GM03348 (cell line): Measurements from ENCODE around the gene MAPK8IP3.
"Not testable (repeated sequence)": the region's sequence is repeated elsewhere in the genome, so short reads cannot be mapped to it uniquely, and the experiment has no call there.

Source experiments
- DNase-seq: peaks from one replicate; pipeline ENCODE4 v3.0.0; 2012; ENCODE audit warnings: low spot score

MAPK8IP3 gene

GRCh38 chr16:1786242-1787055 lies 80.5 kb downstream of the MAPK8IP3 start:
- DNase-seq: no peak

GRCh38 chr16:1787056-1787321 lies 81.0 kb downstream of the MAPK8IP3 start:
- DNase-seq: no peak

DNA sequence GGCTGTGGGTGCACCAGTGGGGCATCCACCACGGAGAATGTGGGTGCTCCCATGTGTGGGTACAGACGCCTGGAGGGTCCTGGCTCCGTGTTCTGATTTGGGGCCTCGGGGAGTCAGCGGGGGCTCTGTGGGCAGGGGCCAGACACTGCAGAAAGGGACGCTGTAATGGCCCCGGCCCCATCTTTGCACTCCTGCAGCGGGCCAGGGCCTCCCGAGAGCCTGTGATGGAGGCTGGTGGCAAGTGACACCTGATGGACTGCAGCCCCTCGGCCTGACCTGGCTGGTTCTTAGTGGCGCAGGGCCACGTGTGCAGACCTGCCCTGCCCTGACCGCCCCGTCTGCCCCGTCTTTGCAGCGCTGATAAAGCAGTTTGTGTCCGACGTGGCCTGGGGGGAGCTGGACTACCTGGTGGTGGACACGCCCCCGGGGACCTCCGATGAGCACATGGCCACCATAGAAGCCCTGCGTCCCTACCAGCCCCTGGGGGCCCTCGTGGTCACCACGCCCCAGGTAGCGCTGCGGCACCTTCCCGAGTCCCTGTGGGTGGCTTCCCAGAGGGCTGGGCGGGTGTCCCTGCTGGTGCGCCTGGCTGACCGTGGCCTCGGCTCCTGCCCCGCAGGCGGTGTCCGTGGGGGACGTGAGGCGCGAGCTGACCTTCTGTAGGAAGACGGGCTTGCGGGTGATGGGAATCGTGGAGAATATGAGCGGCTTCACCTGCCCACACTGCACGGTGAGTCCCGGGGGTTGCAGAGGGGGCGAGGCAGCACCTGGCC lies 81.5 kb downstream of the MAPK8IP3 start:
- DNase-seq: no peak

DNA sequence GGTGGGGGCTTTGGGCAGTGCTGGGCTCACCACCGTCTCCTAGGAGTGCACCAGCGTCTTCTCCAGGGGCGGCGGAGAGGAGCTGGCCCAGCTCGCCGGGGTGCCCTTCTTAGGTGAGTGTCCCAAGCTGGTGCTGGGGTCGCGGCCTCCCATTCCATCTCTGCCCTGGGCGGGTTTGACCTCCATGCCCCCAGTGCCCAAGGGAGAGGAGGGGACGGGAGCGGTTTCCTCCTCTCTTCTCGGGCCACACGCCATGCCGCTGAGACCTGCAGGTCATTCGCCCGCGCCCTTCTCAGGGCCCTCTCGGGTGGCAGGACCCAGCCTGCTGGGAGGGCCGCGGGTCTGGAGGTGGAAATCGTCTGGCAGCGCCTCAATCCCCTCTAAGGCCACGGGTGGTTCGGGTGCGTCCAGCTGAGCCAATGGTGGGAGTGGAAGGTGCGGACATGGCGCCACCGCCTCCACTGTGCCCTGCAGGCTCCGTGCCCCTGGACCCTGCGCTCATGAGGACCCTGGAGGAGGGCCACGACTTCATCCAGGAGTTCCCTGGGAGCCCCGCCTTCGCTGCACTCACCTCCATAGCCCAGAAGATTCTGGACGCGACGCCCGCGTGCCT lies 82.2 kb downstream of the MAPK8IP3 start:
- DNase-seq: no peak

- DNase-seq: no peak
Measured at GRCh38 chr16:1788708-1789100, 82.7 kb downstream of the MAPK8IP3 start.

DNA sequence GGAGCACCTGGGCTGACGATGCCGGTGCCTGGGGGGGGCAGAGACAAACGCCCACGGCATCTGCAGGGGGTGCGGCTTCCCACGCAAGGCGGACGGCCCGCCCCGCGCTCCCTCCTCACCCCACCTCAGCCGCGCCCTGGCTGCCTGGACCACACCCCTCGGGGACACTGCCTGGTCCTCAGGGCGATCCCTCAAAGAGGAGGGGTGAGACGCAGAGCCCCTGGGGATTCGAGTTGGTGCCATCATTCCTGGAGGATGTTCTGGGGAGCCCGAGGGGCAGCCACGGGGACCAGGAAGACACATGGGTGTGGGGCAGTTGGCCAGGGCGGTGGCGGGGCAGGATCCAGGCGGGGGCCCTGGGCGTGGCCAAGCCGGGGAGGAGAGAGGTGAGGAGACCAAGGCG lies 83.6 kb downstream of the MAPK8IP3 start:
- no peak for DNase-seq

DNA sequence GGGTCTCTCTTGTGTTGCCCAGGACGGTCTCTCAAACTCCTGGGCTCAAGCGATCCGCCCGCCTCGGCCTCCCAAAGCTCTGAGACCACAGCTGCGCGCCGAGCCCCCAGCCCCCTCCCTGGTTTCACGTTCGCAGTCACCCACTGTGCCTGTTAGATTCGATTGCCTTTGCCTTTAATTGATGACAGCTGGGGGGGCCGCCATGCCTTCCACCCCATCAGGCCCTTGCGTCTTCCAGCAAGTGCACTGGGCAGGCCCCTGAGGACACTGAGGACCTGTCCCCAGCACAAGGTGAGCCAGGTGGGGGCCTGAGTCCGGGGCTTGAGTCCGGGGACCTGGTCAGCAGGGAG lies 84.2 kb downstream of the MAPK8IP3 start:
- DNase-seq: no peak

GRCh38 chr16:1790611-1791255 lies 84.7 kb downstream of the MAPK8IP3 start:
- DNase-seq: no peak

- DNase-seq: no peak
Measured at GRCh38 chr16:1791256-1791942, 85.4 kb downstream of the MAPK8IP3 start.

GRCh38 chr16:1791943-1792812 lies 86.2 kb downstream of the MAPK8IP3 start:
- no peak for DNase-seq

GRCh38 chr16:1792836-1793577 lies 87.0 kb downstream of the MAPK8IP3 start:
- no peak for DNase-seq

GRCh38 chr16:1793578-1794220 lies 87.7 kb downstream of the MAPK8IP3 start, which contains the start of gene IGFALS:
TSS of gene IGFALS (minus strand) at chr16:1793705. CDS start at chr16:1793652, 53 bp downstream.
- DNase-seq: no peak

DNA sequence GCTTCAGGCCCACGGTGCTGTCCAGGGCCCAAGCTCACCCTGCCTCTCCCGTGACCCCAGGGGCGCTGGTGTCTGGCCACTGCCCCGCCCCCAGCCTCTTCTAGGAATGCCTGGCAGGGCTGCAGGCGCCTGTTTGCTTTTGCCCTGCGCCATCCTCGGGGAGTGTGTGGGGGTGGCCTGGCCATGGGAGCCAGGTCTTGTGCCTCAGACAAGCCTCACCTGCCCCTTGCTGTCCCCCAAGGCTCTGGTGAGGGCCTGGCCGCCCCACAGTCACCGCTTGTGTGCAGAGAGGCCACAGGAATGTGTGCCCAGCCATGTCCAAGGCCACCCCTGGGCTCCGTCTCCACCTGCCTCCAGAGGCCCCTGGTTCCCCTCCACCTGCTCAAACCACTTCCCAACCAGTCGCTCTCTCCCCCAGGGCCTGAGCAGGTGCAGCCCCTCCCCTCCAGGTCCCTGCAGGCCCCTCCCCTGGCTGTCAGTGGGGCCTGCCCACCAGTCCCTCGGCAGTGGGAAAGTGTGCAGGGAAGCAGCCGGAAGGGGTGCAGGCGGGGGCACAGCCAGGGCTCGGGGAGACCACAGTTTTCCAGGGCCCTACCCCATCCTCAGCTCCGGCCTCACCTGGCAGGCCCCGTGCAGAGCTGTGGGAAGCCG lies 88.4 kb downstream of the MAPK8IP3 start:
- no peak for DNase-seq

DNA sequence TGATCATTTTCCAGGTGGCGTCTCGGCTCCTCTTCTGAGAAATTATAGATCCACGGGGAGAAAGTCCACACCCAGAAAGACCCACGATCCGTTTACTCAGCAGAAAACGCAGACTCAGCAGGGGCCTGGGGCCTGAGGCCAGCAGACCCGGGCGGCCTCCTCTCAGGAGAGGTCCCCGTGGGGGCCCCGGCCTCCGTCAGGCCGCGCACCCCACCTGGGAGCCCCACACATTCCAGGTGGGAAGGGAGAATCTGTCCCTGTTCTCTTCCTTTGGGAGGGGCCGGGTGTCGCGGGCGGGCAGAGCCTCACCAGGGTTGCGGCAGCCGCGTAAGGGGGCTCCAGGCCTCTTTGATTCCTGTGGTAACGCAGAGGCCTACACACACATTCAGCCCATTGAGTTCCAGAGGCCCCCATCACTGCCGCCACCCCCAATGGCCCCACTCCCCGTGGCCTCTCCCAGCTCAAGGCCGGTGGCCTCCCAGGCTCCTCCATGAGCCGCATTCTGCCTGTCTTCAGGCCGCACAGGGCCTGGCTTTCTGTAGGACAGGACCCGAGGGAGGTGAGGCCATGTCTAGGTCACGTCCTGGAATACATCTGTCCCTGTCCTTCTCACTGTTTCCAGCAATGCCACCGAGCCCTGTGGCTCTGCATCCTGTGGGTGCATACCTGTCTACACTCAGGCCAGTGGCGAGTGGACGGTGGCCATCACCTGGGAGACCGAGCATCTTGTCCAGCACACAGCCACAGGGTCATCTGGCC lies 89.1 kb downstream of the MAPK8IP3 start:
- DNase-seq: no peak

DNA sequence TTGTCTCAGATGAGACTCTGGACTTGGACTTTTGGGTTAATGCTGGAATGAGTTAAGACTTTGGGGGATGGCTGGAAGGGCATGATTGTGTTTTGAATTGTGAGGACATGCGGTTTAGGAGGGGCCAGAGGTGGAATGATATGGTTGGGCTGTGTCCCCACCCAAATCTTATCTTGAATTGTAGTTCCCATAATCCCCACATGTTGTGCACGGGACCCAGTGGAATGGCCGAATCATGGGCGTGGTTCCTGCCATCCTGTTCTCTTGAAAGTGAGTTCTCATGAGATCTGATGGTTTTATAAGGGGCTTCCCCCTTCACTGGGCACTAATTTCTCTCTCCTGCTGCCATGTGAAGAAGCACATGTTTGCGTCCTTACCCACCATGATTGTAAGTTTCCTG lies 93.3 kb downstream of the MAPK8IP3 start:
- not testable (repeated sequence) for DNase-seq

DNA sequence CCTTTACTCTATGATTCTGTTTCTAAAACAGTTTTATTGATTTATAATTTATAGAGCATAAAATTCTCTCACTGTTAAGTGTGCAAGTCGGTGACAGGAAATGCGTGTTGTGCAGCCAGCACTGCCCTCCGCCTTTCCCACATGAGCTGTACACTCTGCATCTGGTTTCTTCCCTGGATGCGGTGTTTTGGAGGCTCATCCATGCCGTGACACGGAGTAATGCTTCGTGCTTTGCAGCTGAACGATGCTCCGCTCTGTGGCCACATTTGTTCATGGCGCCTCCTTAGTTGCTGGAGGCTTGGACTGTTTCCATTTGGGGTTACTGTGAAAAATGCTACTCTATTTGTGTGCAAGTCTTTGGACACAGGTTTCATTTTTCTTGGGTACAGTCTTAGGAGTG lies 94.7 kb downstream of the MAPK8IP3 start:
- peak; percentile 61 for DNase-seq

DNA sequence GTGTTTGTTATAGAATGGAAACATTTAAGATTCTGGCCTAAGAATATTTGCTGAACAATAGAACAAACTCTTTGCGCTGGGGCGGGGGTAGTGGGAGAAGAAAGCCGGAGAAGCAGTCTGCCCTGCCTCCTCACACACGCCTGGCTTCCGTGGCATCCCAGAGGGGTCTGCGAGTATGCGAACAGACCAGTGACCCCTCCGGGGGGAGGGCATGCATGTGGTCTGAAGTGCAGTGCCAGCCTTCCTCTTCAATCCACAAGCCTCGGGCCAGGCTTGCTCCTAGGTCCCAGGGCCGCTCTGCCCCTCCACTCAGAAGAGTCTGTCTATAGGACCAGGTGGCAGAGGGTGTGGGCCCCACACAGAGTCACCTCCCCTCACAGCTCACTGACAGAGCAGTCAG lies 101.6 kb downstream of the MAPK8IP3 start:
- DNase-seq: no peak

DNA sequence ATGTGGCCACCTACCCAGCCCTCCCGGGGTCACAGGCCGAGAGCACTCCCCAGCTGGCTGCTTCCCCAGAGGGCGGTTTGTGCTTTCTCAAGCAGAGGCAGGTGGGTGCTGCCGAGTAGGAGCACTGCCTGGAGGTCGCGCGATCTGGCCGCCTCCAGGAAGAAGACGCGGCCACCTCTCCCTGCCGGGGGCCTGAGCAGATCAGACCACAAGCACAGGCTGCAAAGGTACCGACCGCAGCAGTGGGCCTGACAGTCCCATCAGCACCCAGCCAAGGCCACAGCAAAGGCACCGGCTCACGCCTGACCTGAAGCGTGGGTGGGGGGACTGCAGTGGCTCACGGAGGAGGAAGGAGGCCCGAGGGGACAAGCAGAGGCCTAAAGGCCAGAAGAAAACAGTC lies 102.7 kb downstream of the MAPK8IP3 start:
- no peak for DNase-seq
